ENCODE data around the gene MSRB3.
"Not testable (repeated sequence)": the region's sequence is repeated elsewhere in the genome, so short reads cannot be mapped to it uniquely, and the experiment has no call there.

GRCh38 chr12:65285532-65285931, 7.0 kb downstream of the MSRB3 start:
- TF ChIP-seq TEAD4 (IDR thresholded peaks at IDR 0.05; ENCODE audit: borderline replicate concordance, insufficient read depth); CTCF (IDR thresholded peaks at IDR 0.05); USF2 (IDR thresholded peaks at IDR 0.05; ENCODE audit: borderline replicate concordance, low read depth, low read length); MAX (IDR thresholded peaks at IDR 0.05; ENCODE audit: low read depth); RAD21 (IDR thresholded peaks at IDR 0.05; ENCODE audit: low read length); EZH2phosphoT487 (IDR thresholded peaks at IDR 0.05; ENCODE audit: borderline replicate concordance, low read depth); GABPA (IDR thresholded peaks at IDR 0.05; ENCODE audit: low read depth); SMC3 (IDR thresholded peaks at IDR 0.05; ENCODE audit: low read depth, low read length); FOXM1 (IDR thresholded peaks at IDR 0.05; ENCODE audit: low read depth): not testable (repeated sequence)
